Adrenal gland (tissue), 12 donors: ENCODE data around the gene EPB41L4B. TPM values are rescaled to one million over a fixed set of nuclear protein-coding genes. Genes with fewer than 3 reads are reported as not detected.
A peak's percentile ranks its signal among the peaks of the same experiment; 100 is the strongest.

ENCODE experiments used
- DNase-seq, 7 donors: peaks; one replicate each; pipeline ENCODE4 v3.0.0-alpha.2; 2019 to 2020
- H3K27ac ChIP-seq, 5 donors: fragments of 200-600 bp; sonication (generic) in 4 of 5; 1 replicate in 3 of 5; 2 replicates in 2 of 5; pipeline versions ENCODE4 v1.5.1 to v1.8.0; 2016 to 2020; ENCODE audit warnings: mild to moderate bottlenecking in 1 of 5
- H3K27me3 ChIP-seq: fragments of 200-600 bp; 2 replicates; pipeline ENCODE4 v1.8.0; 2021
- H3K36me3 ChIP-seq, 2 donors: fragments of 200-600 bp; replicated peaks in 1 of 2; 1 replicate in 1 of 2; 2 replicates in 1 of 2; pipeline versions ENCODE4 v1.5.1 to v1.8.0; 2018 to 2022
- H3K4me1 ChIP-seq, 2 donors: fragments of 200-600 bp; replicated peaks in 1 of 2; 1 replicate in 1 of 2; 2 replicates in 1 of 2; pipeline versions ENCODE4 v1.5.1 to v1.8.0; 2018 to 2021
- H3K4me3 ChIP-seq, 4 donors: fragments of 200-600 bp; sonication (generic) in 3 of 4; one replicate each; pipeline ENCODE4 v1.5.1; 2016 to 2018
- H3K9me3 ChIP-seq, 3 donors: fragments of 200-600 bp; sonication (generic) in 1 of 3; replicated peaks in 1 of 3; 1 replicate in 2 of 3; 2 replicates in 1 of 3; pipeline versions ENCODE4 v1.5.1 to v1.8.0; 2016 to 2021
- POLR2A ChIP-seq, 2 donors: fragments of 450-650 bp; IDR thresholded peaks; one replicate each; pipeline ENCODE4 v1.6.1; 2017; ENCODE audit warnings: antibody characterized with exemption in 2 of 2, mild to moderate bottlenecking in 2 of 2, moderate library complexity in 1 of 2
- WGBS, 4 donors: extraction: QIAGEN DNeasy Blood & Tissue Kit in 2 of 4; methylation state at CpG; one replicate each; pipeline versions ENCODE4 v1.1.5 to v1.1.7; 2013 to 2017; 5-methylcytosine and 5-hydroxymethylcytosine counted together
- intact Hi-C, 2 donors: fragments of 100-400 bp; cut with DNase I; formaldehyde crosslinking; loops; one replicate each; pipeline versions ENCODE4 v1.14.1 to v1.15.0; 2022 to 2023
- polyA plus RNA-seq, 3 donors: library from polyadenylated mRNA; stranded (reverse); fragments of 200-250 nt in 2 of 3; fragments of 350-450 nt in 1 of 3; fragmentation: Illumina TruSeq in 1 of 3; extraction: RNeasy Lipid Tissue Mini Kit (QIAGEN cat#74804) in 1 of 3; gene quantifications; one replicate each; pipeline ENCODE4 v1.2.3, GENCODE V29; 2013 to 2014
- total RNA-seq, 9 donors: library from RNA; depleted of rRNA in 4 of 9; stranded (reverse); fragments of >200 nt in 4 of 9; fragments of 120-200 nt in 1 of 9; fragmentation: NEBNext Ultra II Directional in 1 of 9; extraction: Animal tissue kit (Norgen Biotek cat#: 25700) in 1 of 9; gene quantifications; one replicate each; pipeline versions ENCODE4 v1.1.0 to v1.2.4, GENCODE V29; 2013 to 2023
- TF ChIP-seq, protein P1 (sequence below), 6 experiments: fragments of 450-650 bp in 4 of 6; fragments of 200-600 bp in 2 of 6; sonication (generic) in 1 of 6; IDR thresholded peaks; 1 replicate in 5 of 6; 2 replicates in 1 of 6; pipeline versions ENCODE4 v1.5.1 to v1.8.0; 2016 to 2021; ENCODE audit warnings: antibody characterized with exemption in 6 of 6, mild to moderate bottlenecking in 2 of 6, moderate library complexity in 1 of 6
- donor health status: healthy with polysubstance abuse.
- donor health status: Bipolar disorder and iron deficiency.
- donor health status: DM: yes; HTN: yes; CAD: no.
- donor health status: DM: no; HTN: no; CAD: no.
- donor health status: DM: no; HTN: no; CAD: no.
- donor health status: DM: yes; HTN: yes; CAD: no.

The EPB41L4B gene
- total and polyA plus RNA-seq, 12 donors: 7.4 to 37.2 (median 18.7) TPM

DNA sequence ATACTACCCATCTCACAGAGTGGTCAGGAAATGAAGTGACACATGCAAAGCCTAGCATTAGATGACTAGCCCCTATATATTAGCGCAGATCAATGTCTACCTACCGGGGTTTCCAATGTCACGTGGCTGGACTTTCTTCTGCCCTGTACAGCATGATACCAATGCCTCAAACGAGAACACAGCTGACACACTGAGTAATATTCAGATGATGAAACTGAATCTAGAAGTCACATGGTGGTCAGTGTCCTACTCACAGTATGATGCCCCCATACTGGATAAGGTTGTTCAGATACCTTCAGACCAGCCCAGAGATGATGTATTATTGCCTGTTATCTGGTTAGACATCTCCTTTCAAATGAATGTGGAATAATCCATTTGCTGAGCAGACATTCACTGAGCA is 82.7 kb downstream of the EPB41L4B start:
- H3K4me1 ChIP-seq: no peaks in the 10 kb centered on the region
- TF ChIP-seq, protein P1, sequence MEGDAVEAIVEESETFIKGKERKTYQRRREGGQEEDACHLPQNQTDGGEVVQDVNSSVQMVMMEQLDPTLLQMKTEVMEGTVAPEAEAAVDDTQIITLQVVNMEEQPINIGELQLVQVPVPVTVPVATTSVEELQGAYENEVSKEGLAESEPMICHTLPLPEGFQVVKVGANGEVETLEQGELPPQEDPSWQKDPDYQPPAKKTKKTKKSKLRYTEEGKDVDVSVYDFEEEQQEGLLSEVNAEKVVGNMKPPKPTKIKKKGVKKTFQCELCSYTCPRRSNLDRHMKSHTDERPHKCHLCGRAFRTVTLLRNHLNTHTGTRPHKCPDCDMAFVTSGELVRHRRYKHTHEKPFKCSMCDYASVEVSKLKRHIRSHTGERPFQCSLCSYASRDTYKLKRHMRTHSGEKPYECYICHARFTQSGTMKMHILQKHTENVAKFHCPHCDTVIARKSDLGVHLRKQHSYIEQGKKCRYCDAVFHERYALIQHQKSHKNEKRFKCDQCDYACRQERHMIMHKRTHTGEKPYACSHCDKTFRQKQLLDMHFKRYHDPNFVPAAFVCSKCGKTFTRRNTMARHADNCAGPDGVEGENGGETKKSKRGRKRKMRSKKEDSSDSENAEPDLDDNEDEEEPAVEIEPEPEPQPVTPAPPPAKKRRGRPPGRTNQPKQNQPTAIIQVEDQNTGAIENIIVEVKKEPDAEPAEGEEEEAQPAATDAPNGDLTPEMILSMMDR (IDR thresholded peaks at IDR 0.05): no peak
- no peak for TF ChIP-seq POLR2A (IDR thresholded peaks at IDR 0.05)
- H3K4me3 ChIP-seq: no peak overlapping the region
- no peaks in the 10 kb centered on the region for H3K27me3 ChIP-seq
- intact Hi-C loops: no loop called here
- H3K9me3 ChIP-seq: no peaks in the 10 kb centered on the region
- H3K27ac ChIP-seq: no peak overlapping the region
- WGBS, 4 donors: 80 to 91% (median 90%) methylated on average over 4 of the region's 4 CpGs
- no peaks in the 10 kb centered on the region for H3K36me3 ChIP-seq
- DNase-seq: peak in 1 of 7 donors; percentile 2

DNA sequence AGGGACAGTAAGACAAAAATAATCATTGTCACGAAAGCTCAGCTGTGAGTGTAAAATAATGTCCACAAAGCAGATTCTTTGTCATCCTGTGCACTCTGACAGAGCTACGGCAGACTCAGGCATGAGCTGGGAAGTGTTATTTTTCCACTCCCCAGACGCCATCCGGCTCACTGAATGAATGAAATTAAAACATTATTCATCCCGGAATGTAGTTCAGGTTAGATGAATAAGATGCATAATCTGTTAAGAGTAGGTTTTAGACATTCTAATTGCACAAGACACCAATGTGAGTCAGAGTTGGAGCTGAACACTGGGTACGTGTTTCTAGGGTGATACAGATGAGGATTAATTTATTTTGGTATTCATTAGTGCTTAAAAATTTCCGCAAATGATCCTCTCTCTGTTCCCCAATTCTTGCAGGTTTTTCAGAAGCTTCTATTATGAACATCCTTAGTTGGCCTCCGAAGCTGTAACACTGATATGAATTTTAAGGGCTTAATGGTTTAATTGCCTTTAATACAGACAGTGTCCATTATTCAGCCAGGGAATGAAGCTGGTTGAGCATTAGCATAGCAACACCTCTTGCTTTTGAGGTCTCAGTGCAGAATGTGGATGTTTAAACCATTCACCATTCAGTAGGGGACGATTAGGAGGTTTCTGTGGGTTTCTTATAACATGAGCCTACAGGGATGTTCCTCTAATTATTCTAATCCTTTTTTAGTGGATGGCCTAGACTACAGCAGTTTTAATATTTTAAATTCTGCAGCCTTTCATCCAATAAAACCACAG is 88.2 kb downstream of the EPB41L4B start:
- WGBS, 4 donors: 46 to 64% (median 53%) methylated on average over 9 of the region's 9 CpGs
- no peaks in the 10 kb centered on the region for H3K27me3 ChIP-seq
- no peaks in the 10 kb centered on the region for H3K9me3 ChIP-seq
- H3K4me3 ChIP-seq: no peak overlapping the region
- no peaks in the 10 kb centered on the region for H3K36me3 ChIP-seq
- TF ChIP-seq, protein P1 (IDR thresholded peaks at IDR 0.05): no peak
- TF ChIP-seq POLR2A (IDR thresholded peaks at IDR 0.05): no peak
- H3K4me1 ChIP-seq: no peaks in the 10 kb centered on the region
- no peak for DNase-seq
- intact Hi-C loops: no loop called here
- H3K27ac ChIP-seq: no peak overlapping the region

DNA sequence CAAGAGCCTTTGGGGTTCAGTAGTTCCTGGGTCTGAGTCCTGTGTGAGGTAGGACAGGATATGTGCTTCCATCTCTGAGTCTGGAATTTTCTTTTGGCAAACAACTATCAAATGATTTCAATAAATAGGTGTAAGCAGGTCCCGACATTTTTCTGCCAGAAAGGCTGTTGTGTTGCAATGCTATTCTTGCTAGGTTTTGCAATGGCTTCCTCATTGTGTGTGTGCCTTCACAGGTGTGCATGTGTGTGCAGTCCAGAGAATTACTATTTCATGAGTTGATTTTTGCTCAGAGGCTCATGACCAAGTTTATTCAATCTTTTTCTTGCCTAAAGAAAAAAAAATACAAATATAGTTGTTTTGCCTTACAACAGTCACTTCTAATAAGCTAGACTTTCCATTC is 89.3 kb downstream of the EPB41L4B start:
- Histone ChIP-seq H3K36me3 (no peaks in the 10 kb centered on the region), H3K27ac (no peak overlapping the region), H3K4me3 (no peak overlapping the region), H3K4me1 (no peaks in the 10 kb centered on the region), H3K9me3 (no peaks in the 10 kb centered on the region), H3K27me3 (no peaks in the 10 kb centered on the region)
- WGBS, 4 donors: 67 to 79% (median 72%) methylated on average over 1 of the region's 1 CpG
- no peak for TF ChIP-seq POLR2A (IDR thresholded peaks at IDR 0.05)
- TF ChIP-seq, protein P1 (IDR thresholded peaks at IDR 0.05): no peak
- intact Hi-C loops: no loop called here
- no peak for DNase-seq

DNA sequence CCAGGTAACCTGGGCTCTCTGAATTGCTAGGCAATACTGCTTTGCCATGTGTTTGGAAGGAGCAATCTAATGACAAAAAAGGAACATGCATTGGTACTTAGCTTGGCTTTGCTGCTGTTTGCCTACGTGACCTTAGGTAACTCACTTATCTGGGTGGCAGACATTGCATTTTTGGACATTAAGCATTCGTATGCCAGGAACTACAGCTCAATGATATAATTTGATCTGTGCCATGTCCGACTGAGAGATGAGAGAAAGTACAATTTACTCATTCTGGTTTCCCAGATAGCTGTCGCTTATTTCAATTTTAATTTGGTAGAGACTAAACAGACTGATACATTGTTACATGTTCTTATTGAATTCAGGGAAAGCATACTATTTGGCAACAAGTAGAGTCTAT is 90.6 kb downstream of the EPB41L4B start:
- WGBS, 4 donors: 67 to 84% (median 79%) methylated on average over 4 of the region's 4 CpGs
- Histone ChIP-seq H3K36me3 (no peaks in the 10 kb centered on the region), H3K27ac (no peak overlapping the region), H3K4me3 (no peak overlapping the region), H3K9me3 (no peaks in the 10 kb centered on the region), H3K27me3 (no peaks in the 10 kb centered on the region), H3K4me1 (no peaks in the 10 kb centered on the region)
- peak in 1 of 7 donors; percentile 49 for DNase-seq
- intact Hi-C loops: no loop called here
- TF ChIP-seq, protein P1 (IDR thresholded peaks at IDR 0.05): no peak
- TF ChIP-seq POLR2A (IDR thresholded peaks at IDR 0.05): no peak
